Measurements from ENCODE around the gene DCTN5.

The DCTN5 gene

GRCh38 chr16:23704772-23705516 lies 63.7 kb downstream of the DCTN5 start:
- no peak for DNase-seq (ENCODE audit: low spot score)
- no peak for TF ChIP-seq CTCF (IDR thresholded peaks at IDR 0.05; ENCODE audit: extremely low read depth, missing control alignments)

- DNase-seq (ENCODE audit: low spot score) = no peak
These were observed 64.2 kb downstream of the DCTN5 start for GRCh38 chr16:23705517-23705902.

GRCh38 chr16:23706439-23706838 lies 65.2 kb downstream of the DCTN5 start:
- DNase-seq (ENCODE audit: low spot score) = no peak
- no peak for TF ChIP-seq CTCF (IDR thresholded peaks at IDR 0.05; ENCODE audit: extremely low read depth, missing control alignments)

More at GRCh38 chr16:23705517-23705902, 64.2 kb downstream of the DCTN5 start:
- TF ChIP-seq CTCF (IDR thresholded peaks at IDR 0.05; ENCODE audit: extremely low read depth, missing control alignments) = no peak

GRCh38 chr16:23709536-23709935 lies 68.3 kb downstream of the DCTN5 start:
- no peak for DNase-seq (ENCODE audit: low spot score)
- no peak for TF ChIP-seq CTCF (IDR thresholded peaks at IDR 0.05; ENCODE audit: extremely low read depth, missing control alignments)

GRCh38 chr16:23710008-23710407 lies 68.7 kb downstream of the DCTN5 start:
- no peak for DNase-seq (ENCODE audit: low spot score)
- TF ChIP-seq CTCF (IDR thresholded peaks at IDR 0.05; ENCODE audit: extremely low read depth, missing control alignments) = no peak

GRCh38 chr16:23710504-23710903 lies 69.2 kb downstream of the DCTN5 start:
- TF ChIP-seq CTCF (IDR thresholded peaks at IDR 0.05; ENCODE audit: extremely low read depth, missing control alignments) = no peak
- no peak for DNase-seq (ENCODE audit: low spot score)

GRCh38 chr16:23711785-23712184 lies 70.5 kb downstream of the DCTN5 start:
- TF ChIP-seq CTCF (IDR thresholded peaks at IDR 0.05; ENCODE audit: extremely low read depth, missing control alignments) = no peak
- DNase-seq (ENCODE audit: low spot score) = no peak

All from GM20000 (cell line).